Liver (tissue), 9 donors: ENCODE measurements around the gene PPP1R1B. TPM values are rescaled to one million over a fixed set of nuclear protein-coding genes. Genes with fewer than 3 reads are reported as not detected.

Experiments
- DNase-seq: peaks from one replicate; pipeline ENCODE4 v3.0.0-alpha.2; 2017; ENCODE audit warnings: low spot score
- H3K27ac ChIP-seq, 2 donors: one replicate each; pipeline ENCODE4 v1.7.0; 2013; ENCODE audit warnings: inconsistent platforms in 2 of 2, low read length in 2 of 2, control low read depth in 1 of 2, low read depth in 1 of 2, mild to moderate bottlenecking in 1 of 2
- H3K27me3 ChIP-seq, 4 donors: one replicate each; pipeline versions ENCODE4 v1.6.1 to v1.7.0; 2013; ENCODE audit warnings: low read length in 3 of 4, inconsistent platforms in 1 of 4, mild to moderate bottlenecking in 1 of 4, moderate library complexity in 1 of 4; ENCODE audit not compliant: control insufficient read depth in 4 of 4, insufficient read depth in 4 of 4
- H3K36me3 ChIP-seq, 4 donors: one replicate each; pipeline versions ENCODE4 v1.6.1 to v1.7.0; 2013; ENCODE audit warnings: low read length in 3 of 4, mild to moderate bottlenecking in 3 of 4, low read depth in 1 of 4, moderate library complexity in 1 of 4; ENCODE audit not compliant: control insufficient read depth in 4 of 4, insufficient read depth in 3 of 4
- H3K4me1 ChIP-seq, 4 donors: one replicate each; pipeline versions ENCODE4 v1.6.1 to v1.7.0; 2013; ENCODE audit warnings: low read length in 3 of 4, mild to moderate bottlenecking in 3 of 4, moderate library complexity in 1 of 4; ENCODE audit not compliant: control insufficient read depth in 4 of 4, insufficient read depth in 4 of 4
- H3K4me3 ChIP-seq, 3 donors: one replicate each; pipeline versions ENCODE4 v1.6.1 to v1.7.0; 2013; ENCODE audit warnings: low read length in 3 of 3, control low read depth in 1 of 3, low read depth in 1 of 3, mild to moderate bottlenecking in 1 of 3
- H3K9ac ChIP-seq, 2 donors: one replicate each; pipeline ENCODE4 v1.7.0; 2013; ENCODE audit warnings: low read length in 2 of 2, mild to moderate bottlenecking in 2 of 2, moderate library complexity in 2 of 2, control low read depth in 1 of 2, low read depth in 1 of 2
- H3K9me3 ChIP-seq, 4 donors: one replicate each; pipeline versions ENCODE4 v1.6.1 to v1.7.0; 2013; ENCODE audit warnings: low read length in 3 of 4; ENCODE audit not compliant: control insufficient read depth in 4 of 4
- CTCF ChIP-seq: fragments of 150-350 bp; IDR thresholded peaks from 2 replicates; pipeline ENCODE4 v1.5.1; 2017; ENCODE audit warnings: improper control_type of control experiment, low read depth, low read length; ENCODE audit not compliant: missing input control
- EGR1 ChIP-seq, 2 donors: IDR thresholded peaks; 2 replicates each; pipeline ENCODE4 v1.6.1; 2016 to 2018; ENCODE audit warnings: antibody characterized with exemption in 2 of 2, low read depth in 2 of 2
- FOXA1 ChIP-seq: IDR thresholded peaks from 2 replicates; pipeline ENCODE4 v1.6.1; 2016; ENCODE audit warnings: antibody characterized with exemption
- FOXA2 ChIP-seq: IDR thresholded peaks from 2 replicates; pipeline ENCODE4 v1.6.1; 2016; ENCODE audit warnings: antibody characterized with exemption
- GABPA ChIP-seq, 2 donors: IDR thresholded peaks in 1 of 2; conservative IDR thresholded peaks in 1 of 2; 2 replicates each; pipeline ENCODE4 v1.6.1; 2016; ENCODE audit warnings: antibody characterized with exemption in 2 of 2, mild to moderate bottlenecking in 1 of 2, moderate library complexity in 1 of 2
- HNF4A ChIP-seq, 2 donors: conservative IDR thresholded peaks; 2 replicates each; pipeline ENCODE4 v1.6.1; 2016; ENCODE audit warnings: antibody characterized with exemption in 2 of 2, mild to moderate bottlenecking in 2 of 2
- HNF4G ChIP-seq: IDR thresholded peaks from 2 replicates; pipeline ENCODE4 v1.6.1; 2016; ENCODE audit warnings: antibody characterized with exemption
- JUND ChIP-seq, 2 donors: IDR thresholded peaks; 2 replicates each; pipeline ENCODE4 v1.6.1; 2016; ENCODE audit warnings: antibody characterized with exemption in 2 of 2
- MAX ChIP-seq: IDR thresholded peaks from 2 replicates; pipeline ENCODE4 v1.6.1; 2016; ENCODE audit warnings: antibody characterized with exemption
- NR2F2 ChIP-seq: IDR thresholded peaks from 2 replicates; pipeline ENCODE4 v1.6.1; 2016; ENCODE audit warnings: antibody characterized with exemption
- RAD21 ChIP-seq, 2 donors: IDR thresholded peaks; 2 replicates each; pipeline ENCODE4 v1.6.1; 2016; ENCODE audit warnings: antibody characterized with exemption in 2 of 2, mild to moderate bottlenecking in 2 of 2
- REST ChIP-seq: IDR thresholded peaks from 2 replicates; pipeline ENCODE4 v1.6.1; 2016; ENCODE audit warnings: antibody characterized with exemption, mild to moderate bottlenecking
- RXRA ChIP-seq, 2 donors: IDR thresholded peaks; 2 replicates each; pipeline ENCODE4 v1.6.1; 2017 to 2018; ENCODE audit warnings: antibody characterized with exemption in 2 of 2, mild to moderate bottlenecking in 1 of 2
- SP1 ChIP-seq: IDR thresholded peaks from 2 replicates; pipeline ENCODE4 v1.6.1; 2018; ENCODE audit warnings: antibody characterized with exemption, mild to moderate bottlenecking
- TAF1 ChIP-seq: conservative IDR thresholded peaks from 2 replicates; pipeline ENCODE4 v1.6.1; 2016; ENCODE audit warnings: antibody characterized with exemption, mild to moderate bottlenecking
- YY1 ChIP-seq: IDR thresholded peaks from 2 replicates; pipeline ENCODE4 v1.6.1; 2016; ENCODE audit warnings: antibody characterized with exemption, mild to moderate bottlenecking
- WGBS: extraction: QIAGEN DNeasy Blood & Tissue Kit; methylation state at CpG from one replicate; pipeline ENCODE4 v1.1.7; 2013; 5-methylcytosine and 5-hydroxymethylcytosine counted together
- polyA plus RNA-seq, 2 donors: library from polyadenylated mRNA; stranded (reverse) in 1 of 2; unstranded in 1 of 2; fragments of 200-250 nt in 1 of 2; fragments of >200 nt in 1 of 2; fragmentation: Nextera tagmentation in 1 of 2; extraction: Ambion mirVana in 1 of 2; gene quantifications; one replicate each; pipeline versions ENCODE4 v1.2.1 to v1.2.3, GENCODE V29; 2013 to 2015
- total RNA-seq, 2 donors: library from RNA; depleted of rRNA; stranded (reverse); fragments of >200 nt; gene quantifications; one replicate each; pipeline ENCODE4 v1.2.3, GENCODE V29; 2014
- donor health status: healthy.
- donor health status: healthy.
- donor health status: healthy.
- donor health status: healthy.
- donor health status: healthy.

Gene PPP1R1B
- total and polyA plus RNA-seq, 4 donors = 0.14 TPM; not detected in 3

- DNase-seq = no peak
- no peak for TF ChIP-seq FOXA1
- TF ChIP-seq HNF4A (conservative IDR thresholded peaks at IDR 0.05) = no peak
- TF ChIP-seq JUND (IDR thresholded peaks at IDR 0.05) = no peak
- no peak for TF ChIP-seq FOXA2
- no peak for TF ChIP-seq RXRA (IDR thresholded peaks at IDR 0.05)
- no peak for TF ChIP-seq NR2F2
- TF ChIP-seq CTCF = no peak
- TF ChIP-seq HNF4G = no peak
- TF ChIP-seq EGR1 (IDR thresholded peaks at IDR 0.05; ENCODE audit: low read depth in 2 of 2) = no peak
- no peak for TF ChIP-seq REST
- Histone ChIP-seq H3K9ac (no peak overlapping the region), H3K27ac (no peak overlapping the region), H3K9me3 (no peaks in the 10 kb centered on the region), H3K4me3 (no peak overlapping the region), H3K27me3 (peaks cover 0 to 2% (median under 1%) of the 10 kb centered on the region in 4 donors), H3K4me1 (peaks cover 3 to 11% (median 6%) of the 10 kb centered on the region in 4 donors), H3K36me3 (no peaks in the 10 kb centered on the region)
- WGBS = 57% methylated on average over 13 of the region's 13 CpGs
These were observed 5.6 kb downstream of the PPP1R1B start for GRCh38 chr17:39632153-39632941.

- 61% methylated on average over 8 of the region's 8 CpGs for WGBS
- Histone ChIP-seq H3K4me3 (no peak overlapping the region), H3K27ac (no peak overlapping the region), H3K27me3 (no peaks in the 10 kb centered on the region), H3K36me3 (no peaks in the 10 kb centered on the region), H3K4me1 (peaks cover 5 to 25% (median 18%) of the 10 kb centered on the region in 4 donors), H3K9ac (no peak overlapping the region), H3K9me3 (no peaks in the 10 kb centered on the region)
- TF ChIP-seq FOXA2 (no peak), TAF1 (no peak), RAD21 (IDR thresholded peaks at IDR 0.05) (no peak), MAX (no peak), EGR1 (IDR thresholded peaks at IDR 0.05; ENCODE audit: low read depth in 2 of 2) (no peak), CTCF (no peak), JUND (IDR thresholded peaks at IDR 0.05) (no peak), SP1 (no peak), GABPA (IDR thresholded peaks at IDR 0.05 in 1 of 2, conservative IDR thresholded peaks at IDR 0.05 in 1 of 2) (no peak), FOXA1 (no peak), YY1 (no peak), NR2F2 (no peak)
- no peak for DNase-seq
These were observed 6.9 kb downstream of the PPP1R1B start for GRCh38 chr17:39633570-39634183.
